Mucosa of stomach (tissue), 1 donor: ENCODE data around the gene ROCK2.

Experiments used
- H3K27me3 ChIP-seq: one replicate; pipeline ENCODE4 v1.7.0; 2013; ENCODE audit warnings: mild to moderate bottlenecking, low read length; ENCODE audit not compliant: control insufficient read depth, insufficient read depth
- H3K36me3 ChIP-seq: one replicate; pipeline ENCODE4 v1.7.0; 2013; ENCODE audit warnings: low read length; ENCODE audit not compliant: control insufficient read depth, insufficient read depth
- H3K4me1 ChIP-seq: one replicate; pipeline ENCODE4 v1.7.0; 2013; ENCODE audit warnings: mild to moderate bottlenecking, low read length; ENCODE audit not compliant: control insufficient read depth, insufficient read depth
- H3K4me3 ChIP-seq: one replicate; pipeline ENCODE4 v1.7.0; 2013; ENCODE audit warnings: low read length
- H3K9ac ChIP-seq: one replicate; pipeline ENCODE4 v1.7.0; 2013; ENCODE audit warnings: mild to moderate bottlenecking, low read length, moderate library complexity
- H3K9me3 ChIP-seq: one replicate; pipeline ENCODE4 v1.7.0; 2013; ENCODE audit warnings: mild to moderate bottlenecking, low read length, moderate library complexity; ENCODE audit not compliant: control insufficient read depth
- donor health status: Pancreatic carcinoma.

The ROCK2 gene

GRCh38 chr2:11377928-11378545, 33.6 kb upstream of the ROCK2 start:
- Histone ChIP-seq H3K27me3 (no peaks in the 10 kb centered on the region), H3K4me1 (peaks cover 22% of the 10 kb centered on the region), H3K9me3 (no peaks in the 10 kb centered on the region), H3K4me3 (no peak overlapping the region), H3K9ac (peak overlapping the region; percentile 37), H3K36me3 (no peaks in the 10 kb centered on the region)

GRCh38 chr2:11376071-11376470, 31.6 kb upstream of the ROCK2 start:
- no peaks in the 10 kb centered on the region for H3K27me3 ChIP-seq
- no peaks in the 10 kb centered on the region for H3K9me3 ChIP-seq
- no peak overlapping the region for H3K4me3 ChIP-seq
- H3K36me3 ChIP-seq: no peaks in the 10 kb centered on the region
- H3K9ac ChIP-seq: no peak overlapping the region
- H3K4me1 ChIP-seq: peaks cover 42% of the 10 kb centered on the region

GRCh38 chr2:11375689-11376027, 31.2 kb upstream of the ROCK2 start:
- H3K27me3 ChIP-seq: no peaks in the 10 kb centered on the region
- H3K4me3 ChIP-seq: no peak overlapping the region
- no peak overlapping the region for H3K9ac ChIP-seq
- H3K4me1 ChIP-seq: peaks cover 45% of the 10 kb centered on the region
- no peaks in the 10 kb centered on the region for H3K9me3 ChIP-seq
- no peaks in the 10 kb centered on the region for H3K36me3 ChIP-seq

DNA sequence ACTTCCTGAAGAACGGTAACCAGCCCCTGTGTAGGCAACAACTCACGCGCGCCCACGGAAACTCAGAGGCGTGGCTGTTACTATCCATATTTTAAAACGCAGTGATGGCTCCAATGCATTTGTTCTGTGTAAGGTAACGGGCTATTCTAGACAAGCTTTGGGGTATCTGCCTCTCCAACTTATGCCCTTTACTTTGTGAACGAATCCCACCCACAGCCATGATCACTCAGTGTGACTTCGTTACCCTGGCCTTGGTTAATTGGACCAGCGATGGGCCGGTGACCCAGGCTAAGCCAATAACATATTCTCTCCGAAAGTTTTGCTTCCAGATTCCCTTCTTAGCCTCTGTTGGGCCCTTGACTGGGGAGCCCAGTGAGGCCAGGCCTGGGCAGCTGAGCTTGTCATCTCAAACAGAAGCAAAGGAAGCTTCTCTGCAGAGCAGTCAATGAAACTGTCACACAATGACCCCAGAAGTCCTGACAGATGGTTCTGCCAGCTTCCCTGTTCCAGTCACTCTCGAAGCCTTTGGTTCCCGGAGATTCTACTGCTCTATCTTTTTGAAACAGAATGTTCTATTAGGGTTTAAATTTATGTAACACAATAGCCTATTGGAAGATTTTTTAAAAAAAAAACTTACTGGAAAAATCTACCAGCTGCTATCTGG, 30.7 kb upstream of the ROCK2 start:
- Histone ChIP-seq H3K4me3 (no peak overlapping the region), H3K9ac (peak overlapping the region; percentile 61), H3K27me3 (no peaks in the 10 kb centered on the region), H3K36me3 (no peaks in the 10 kb centered on the region), H3K9me3 (no peaks in the 10 kb centered on the region), H3K4me1 (peaks cover 49% of the 10 kb centered on the region)

GRCh38 chr2:11373096-11373495, 28.7 kb upstream of the ROCK2 start:
- Histone ChIP-seq H3K4me3 (no peak overlapping the region), H3K9ac (no peak overlapping the region), H3K4me1 (peaks cover 65% of the 10 kb centered on the region), H3K36me3 (no peaks in the 10 kb centered on the region), H3K9me3 (no peaks in the 10 kb centered on the region), H3K27me3 (no peaks in the 10 kb centered on the region)

DNA sequence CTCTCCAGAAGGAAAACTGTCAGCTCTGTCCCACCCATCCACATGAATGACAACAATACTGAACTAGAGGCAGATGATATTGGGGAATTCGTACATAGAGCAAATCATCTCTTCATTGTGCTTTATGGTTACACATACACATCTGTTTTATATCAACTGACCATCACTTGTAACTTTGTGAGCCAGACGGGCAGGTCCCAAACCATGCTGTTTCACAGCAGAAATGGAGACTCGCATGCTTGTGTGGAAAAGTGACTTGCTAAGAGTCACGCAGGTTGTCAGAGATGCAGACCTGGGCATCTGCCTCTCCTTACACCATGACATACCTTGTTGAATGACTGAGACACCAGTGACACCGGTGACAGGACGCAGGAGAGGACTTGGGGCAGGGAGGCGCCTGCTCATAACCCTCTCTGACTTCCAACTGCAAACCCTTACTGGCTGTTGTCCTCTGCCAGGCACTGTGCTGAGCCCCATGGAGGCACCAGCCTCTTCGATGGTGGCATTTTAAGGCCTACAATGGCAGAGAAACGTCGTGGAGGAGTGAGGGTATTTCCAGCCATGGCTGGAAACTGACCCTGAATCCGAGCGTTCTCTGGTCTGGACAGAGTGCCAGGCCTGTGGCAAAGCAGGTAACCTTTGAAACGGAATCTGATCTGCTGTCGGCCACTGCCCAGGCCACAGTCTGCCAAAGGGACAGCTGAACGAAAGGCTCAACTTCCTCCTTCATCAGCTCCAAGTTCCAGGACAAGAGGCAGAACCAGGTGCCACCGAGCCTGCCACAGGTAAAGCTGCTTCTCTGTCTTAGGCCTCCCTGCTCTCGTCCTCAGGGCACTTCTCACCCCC, 26.9 kb upstream of the ROCK2 start:
- Histone ChIP-seq H3K4me3 (no peak overlapping the region), H3K36me3 (no peaks in the 10 kb centered on the region), H3K9me3 (no peaks in the 10 kb centered on the region), H3K4me1 (peaks cover 74% of the 10 kb centered on the region), H3K27me3 (no peaks in the 10 kb centered on the region), H3K9ac (peak overlapping the region; percentile 6)

- Histone ChIP-seq H3K27me3 (no peaks in the 10 kb centered on the region), H3K4me3 (no peak overlapping the region), H3K36me3 (no peaks in the 10 kb centered on the region), H3K4me1 (peaks cover 74% of the 10 kb centered on the region), H3K9ac (peak overlapping the region; percentile 6), H3K9me3 (no peaks in the 10 kb centered on the region)
Observed at GRCh38 chr2:11370377-11371091, 26.1 kb upstream of the ROCK2 start.

- H3K9me3 ChIP-seq: no peaks in the 10 kb centered on the region
- H3K4me1 ChIP-seq: peaks cover 52% of the 10 kb centered on the region
- H3K4me3 ChIP-seq: no peak overlapping the region
- no peak overlapping the region for H3K9ac ChIP-seq
- no peaks in the 10 kb centered on the region for H3K36me3 ChIP-seq
- no peaks in the 10 kb centered on the region for H3K27me3 ChIP-seq
Observed at GRCh38 chr2:11368059-11368572, 23.7 kb upstream of the ROCK2 start.

DNA sequence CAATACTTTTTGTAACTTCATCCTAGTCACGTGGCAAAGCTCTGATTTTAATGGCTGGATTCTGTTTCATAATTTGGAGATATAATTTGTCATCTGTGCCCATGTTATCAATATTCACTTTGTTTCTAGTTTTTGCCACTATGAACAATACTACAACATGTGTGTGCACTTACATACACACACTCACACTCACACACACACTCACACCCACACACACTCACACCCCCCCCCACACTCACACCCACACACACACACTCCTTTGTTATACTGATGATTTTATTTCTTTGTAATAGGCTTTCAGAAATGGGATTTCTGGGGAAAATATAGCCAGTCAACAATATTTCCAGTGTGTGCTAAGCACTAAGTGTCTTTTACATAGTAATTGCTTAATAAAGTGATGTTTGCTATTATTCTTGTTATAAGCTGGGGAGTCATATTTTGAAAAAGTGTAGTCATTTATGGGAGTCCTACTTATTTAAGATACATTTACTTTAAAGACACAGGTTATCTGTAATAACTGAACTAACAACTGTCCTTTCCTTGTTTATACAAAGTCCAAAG, 22.8 kb upstream of the ROCK2 start:
- Histone ChIP-seq H3K27me3 (no peaks in the 10 kb centered on the region), H3K4me1 (peaks cover 44% of the 10 kb centered on the region), H3K9me3 (no peaks in the 10 kb centered on the region), H3K4me3 (no peak overlapping the region), H3K9ac (no peak overlapping the region), H3K36me3 (no peaks in the 10 kb centered on the region)

- no peaks in the 10 kb centered on the region for H3K27me3 ChIP-seq
- no peak overlapping the region for H3K9ac ChIP-seq
- H3K9me3 ChIP-seq: no peaks in the 10 kb centered on the region
- H3K4me3 ChIP-seq: no peak overlapping the region
- H3K36me3 ChIP-seq: no peaks in the 10 kb centered on the region
- H3K4me1 ChIP-seq: peaks cover 34% of the 10 kb centered on the region
Observed at GRCh38 chr2:11366326-11366741, 21.9 kb upstream of the ROCK2 start.

DNA sequence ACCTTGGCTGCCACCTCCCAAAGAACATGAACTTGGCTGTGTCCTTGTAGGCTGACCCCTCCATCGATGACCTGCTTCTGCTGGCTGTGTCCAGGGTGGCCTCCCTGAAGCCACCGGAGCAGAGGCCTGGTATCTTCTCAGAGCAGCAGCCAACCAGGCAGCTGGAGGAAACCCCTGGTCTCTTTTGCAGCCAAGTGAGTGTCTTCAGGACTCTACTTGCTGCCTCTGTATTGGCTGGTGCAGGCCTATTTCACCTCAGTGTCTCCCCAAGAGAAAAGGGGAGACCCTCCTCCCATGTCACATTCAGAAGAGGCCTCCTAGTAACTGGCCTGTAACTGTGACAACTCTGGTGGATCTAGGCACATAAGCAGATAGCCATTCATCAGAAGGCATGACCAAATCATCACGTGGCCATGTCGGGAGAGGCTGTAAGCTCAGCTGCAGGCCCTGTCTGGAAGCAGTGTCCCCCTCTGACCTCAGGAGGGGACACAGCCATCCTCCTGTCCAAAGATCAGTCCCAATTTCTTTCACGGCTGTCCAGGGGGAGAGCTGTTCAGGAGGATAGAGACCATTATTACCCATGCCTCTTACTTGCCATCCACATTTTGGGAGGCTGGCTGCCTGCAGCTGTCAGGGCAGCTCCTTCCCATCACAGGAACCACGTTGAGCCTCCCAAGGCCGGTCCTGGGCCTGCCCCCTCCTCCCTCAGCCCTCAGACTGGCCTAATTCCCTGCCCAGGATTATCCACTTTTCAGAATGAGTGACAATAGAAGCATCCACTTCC, 20.9 kb upstream of the ROCK2 start:
- H3K36me3 ChIP-seq: no peaks in the 10 kb centered on the region
- no peak overlapping the region for H3K4me3 ChIP-seq
- H3K27me3 ChIP-seq: no peaks in the 10 kb centered on the region
- H3K9me3 ChIP-seq: no peaks in the 10 kb centered on the region
- no peak overlapping the region for H3K9ac ChIP-seq
- H3K4me1 ChIP-seq: peaks cover 26% of the 10 kb centered on the region
